ENCODE data around the gene RB1.
A peak's percentile ranks its signal among the peaks of the same experiment; 100 is the strongest.

RB1 gene

GRCh38 chr13:48497669-48498068 is 194.1 kb downstream of the RB1 start:
- no peak for DNase-seq
- Mint-ChIP-seq H3K9me3 (peaks cover 1% of the 10 kb centered on the region), H3K4me3 (no peak overlapping the region), H3K27ac (no peak overlapping the region), H3K27me3 (no peaks in the 10 kb centered on the region), H3K4me1 (peaks cover 77% of the 10 kb centered on the region), H3K36me3 (peaks cover 37% of the 10 kb centered on the region)
- CTCF ChIA-PET: no interaction called here

GRCh38 chr13:48500652-48501197 is 197.2 kb downstream of the RB1 start:
- peaks cover 3% of the 10 kb centered on the region for H3K9me3 Mint-ChIP-seq
- no peak for DNase-seq
- CTCF ChIA-PET: interaction anchor here (0.6 kb wide), 1 partner anchor 386 kb away, joined by 3 read pairs; no protein-coding TSS in a partner anchor
- H3K4me1 Mint-ChIP-seq: peaks cover 93% of the 10 kb centered on the region
- no peak overlapping the region for H3K4me3 Mint-ChIP-seq
- peak overlapping the region; percentile 39 for H3K27ac Mint-ChIP-seq
- peaks cover 66% of the 10 kb centered on the region for H3K36me3 Mint-ChIP-seq
- H3K27me3 Mint-ChIP-seq: no peaks in the 10 kb centered on the region

- Mint-ChIP-seq H3K9me3 (peaks cover 3% of the 10 kb centered on the region), H3K27me3 (no peaks in the 10 kb centered on the region), H3K4me3 (no peak overlapping the region), H3K4me1 (peaks cover 93% of the 10 kb centered on the region), H3K27ac (no peak overlapping the region), H3K36me3 (peaks cover 73% of the 10 kb centered on the region)
- CTCF ChIA-PET: no interaction called here
- no peak for DNase-seq
Measured at GRCh38 chr13:48501705-48502104, 198.2 kb downstream of the RB1 start.

DNA sequence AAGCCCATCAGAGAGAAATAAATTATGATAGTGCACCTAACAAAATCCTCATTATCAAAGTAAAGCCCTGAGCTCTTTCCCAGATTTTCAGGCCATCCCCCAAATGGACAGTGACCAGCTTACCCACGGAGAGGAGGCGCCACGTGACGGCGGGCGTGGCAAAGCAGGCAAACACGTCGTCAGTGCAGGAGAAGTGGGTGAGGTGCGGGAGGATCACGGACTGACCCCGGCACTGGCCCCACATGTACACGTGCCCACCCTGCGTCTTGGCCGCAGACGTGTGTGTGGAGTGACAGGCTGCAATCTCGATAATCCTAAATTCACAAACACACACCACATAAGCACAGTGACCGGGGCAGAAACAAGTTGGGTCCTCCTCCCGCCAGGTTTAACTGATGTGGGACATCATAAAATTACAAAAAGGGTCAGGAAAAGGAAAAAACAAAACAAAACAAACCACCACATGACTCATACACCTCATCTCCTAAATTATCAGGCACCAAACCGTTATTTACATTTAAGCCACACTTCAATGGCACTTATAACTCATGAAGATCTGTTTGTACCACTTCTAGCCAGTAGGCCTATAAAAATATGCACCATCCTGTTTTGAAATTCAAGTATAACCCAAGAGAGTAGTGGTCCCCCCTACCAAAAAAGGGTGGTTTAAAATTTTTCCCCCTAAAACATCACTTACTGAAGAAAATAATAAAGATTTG is 199.2 kb downstream of the RB1 start:
- DNase-seq: no peak
- H3K9me3 Mint-ChIP-seq: peaks cover 6% of the 10 kb centered on the region
- CTCF ChIA-PET: no interaction called here
- peaks cover 78% of the 10 kb centered on the region for H3K36me3 Mint-ChIP-seq
- peaks cover 93% of the 10 kb centered on the region for H3K4me1 Mint-ChIP-seq
- H3K27me3 Mint-ChIP-seq: no peaks in the 10 kb centered on the region
- no peak overlapping the region for H3K4me3 Mint-ChIP-seq
- H3K27ac Mint-ChIP-seq: peak overlapping the region; percentile 19

DNA sequence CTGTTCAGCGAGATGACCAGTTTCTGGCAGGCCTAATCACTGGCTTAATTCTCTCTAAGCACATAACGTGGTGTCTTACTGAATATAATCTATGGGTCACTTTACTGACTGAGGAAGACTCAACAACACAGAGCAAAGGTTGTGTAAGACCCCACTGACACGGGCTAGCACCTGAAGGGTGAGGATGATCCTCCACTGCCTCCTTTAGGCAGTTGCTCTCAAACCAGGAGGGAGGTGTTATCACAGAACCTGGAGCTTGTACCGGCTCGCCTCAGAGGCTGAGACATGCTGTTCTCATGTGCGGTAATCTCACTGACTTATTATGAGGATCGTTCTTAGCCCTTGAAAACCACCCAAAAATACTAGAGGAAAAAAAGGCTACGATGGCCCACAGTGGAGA is 201.1 kb downstream of the RB1 start:
- H3K9me3 Mint-ChIP-seq: peaks cover 6% of the 10 kb centered on the region
- peak; percentile 33 for DNase-seq
- H3K36me3 Mint-ChIP-seq: peaks cover 76% of the 10 kb centered on the region
- no peak overlapping the region for H3K4me3 Mint-ChIP-seq
- no peaks in the 10 kb centered on the region for H3K27me3 Mint-ChIP-seq
- H3K4me1 Mint-ChIP-seq: peaks cover 87% of the 10 kb centered on the region
- CTCF ChIA-PET: interaction anchor here (0.7 to 1.9 kb wide), 6 partner anchors 9 to 103 kb away, joined by 3 to 14 read pairs (median 5); partner anchors contain the start of gene RCBTB2
- peak overlapping the region; percentile 99 for H3K27ac Mint-ChIP-seq

GRCh38 chr13:48505012-48505411 is 201.5 kb downstream of the RB1 start:
- no peak overlapping the region for H3K4me3 Mint-ChIP-seq
- peaks cover 6% of the 10 kb centered on the region for H3K9me3 Mint-ChIP-seq
- H3K4me1 Mint-ChIP-seq: peaks cover 88% of the 10 kb centered on the region
- H3K27me3 Mint-ChIP-seq: no peaks in the 10 kb centered on the region
- DNase-seq: peak; percentile 44
- CTCF ChIA-PET: interaction anchor here (0.7 to 1.9 kb wide), 9 partner anchors 10 to 170 kb away, joined by 3 to 14 read pairs (median 3); partner anchors contain the start of gene RCBTB2
- H3K36me3 Mint-ChIP-seq: peaks cover 75% of the 10 kb centered on the region
- peak overlapping the region; percentile 99 for H3K27ac Mint-ChIP-seq

- CTCF ChIA-PET: interaction anchor here (1.0 to 1.9 kb wide), 7 partner anchors 10 to 170 kb away, joined by 3 to 14 read pairs (median 4); no protein-coding TSS in a partner anchor
- Mint-ChIP-seq H3K36me3 (peaks cover 79% of the 10 kb centered on the region), H3K4me1 (peaks cover 89% of the 10 kb centered on the region), H3K27ac (peak overlapping the region; percentile 99), H3K27me3 (no peaks in the 10 kb centered on the region), H3K9me3 (peaks cover 6% of the 10 kb centered on the region), H3K4me3 (peak overlapping the region; percentile 54)
- peak; percentile 75 for DNase-seq
Measured at GRCh38 chr13:48505597-48506091, 202.1 kb downstream of the RB1 start.

GRCh38 chr13:48506092-48506701 is 202.6 kb downstream of the RB1 start:
- no peaks in the 10 kb centered on the region for H3K27me3 Mint-ChIP-seq
- H3K27ac Mint-ChIP-seq: peak overlapping the region; percentile 99
- no peak for DNase-seq
- peaks cover 6% of the 10 kb centered on the region for H3K9me3 Mint-ChIP-seq
- CTCF ChIA-PET: interaction anchor here (1.0 to 1.9 kb wide), 8 partner anchors 10 to 171 kb away, joined by 3 to 14 read pairs (median 4); no protein-coding TSS in a partner anchor
- peaks cover 85% of the 10 kb centered on the region for H3K4me1 Mint-ChIP-seq
- peaks cover 75% of the 10 kb centered on the region for H3K36me3 Mint-ChIP-seq
- peak overlapping the region; percentile 54 for H3K4me3 Mint-ChIP-seq

DNA sequence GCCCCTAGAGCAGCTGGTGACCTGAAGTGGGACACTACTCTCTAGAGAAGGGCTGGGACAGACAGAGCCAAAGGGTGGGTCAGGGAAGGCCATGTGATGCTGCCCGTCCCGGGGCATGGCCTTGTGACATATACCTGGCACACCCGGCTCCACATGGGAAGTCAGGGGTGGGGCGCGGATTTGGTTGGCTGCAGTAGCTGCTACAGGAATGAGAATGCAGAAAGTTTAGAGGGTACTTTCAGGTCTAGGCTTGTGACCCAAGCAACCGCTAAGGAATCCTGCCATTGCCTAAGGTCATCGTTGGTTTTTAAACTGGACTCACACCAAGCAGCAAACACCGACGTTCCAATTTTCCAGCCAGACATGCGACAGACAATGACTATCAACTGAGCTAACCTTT is 203.5 kb downstream of the RB1 start:
- Mint-ChIP-seq H3K27ac (peak overlapping the region; percentile 99), H3K4me3 (no peak overlapping the region), H3K36me3 (peaks cover 76% of the 10 kb centered on the region), H3K4me1 (peaks cover 77% of the 10 kb centered on the region), H3K9me3 (peaks cover 6% of the 10 kb centered on the region), H3K27me3 (no peaks in the 10 kb centered on the region)
- CTCF ChIA-PET: interaction anchor here (0.7 to 1.5 kb wide), 5 partner anchors 9 to 74 kb away, joined by 3 to 4 read pairs (median 4); no protein-coding TSS in a partner anchor
- no peak for DNase-seq

DNA sequence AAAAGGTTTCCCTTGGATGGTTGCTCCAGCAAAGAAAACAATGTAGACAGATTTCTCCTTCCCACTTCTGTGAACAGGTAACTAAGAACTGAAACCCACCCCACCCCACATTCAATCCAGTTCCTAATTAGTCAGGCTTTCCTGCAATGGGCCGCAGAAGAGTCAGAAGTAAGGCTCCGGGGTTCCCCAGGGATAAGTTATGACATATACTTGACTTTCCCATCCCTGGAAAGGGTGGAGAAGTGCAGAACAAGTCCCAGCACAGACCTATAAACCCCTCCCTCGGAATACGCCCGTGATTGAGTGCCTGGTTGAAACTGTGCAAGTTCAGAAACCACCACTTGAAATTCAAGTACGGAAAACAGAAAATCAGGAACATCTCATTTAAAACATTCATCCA is 204.5 kb downstream of the RB1 start:
- peaks cover 69% of the 10 kb centered on the region for H3K4me1 Mint-ChIP-seq
- no peak for DNase-seq
- H3K9me3 Mint-ChIP-seq: peaks cover 3% of the 10 kb centered on the region
- CTCF ChIA-PET: interaction anchor here (1.5 kb wide), 1 partner anchor 8 kb away, joined by 4 read pairs; no protein-coding TSS in a partner anchor
- no peak overlapping the region for H3K4me3 Mint-ChIP-seq
- H3K36me3 Mint-ChIP-seq: peaks cover 78% of the 10 kb centered on the region
- H3K27me3 Mint-ChIP-seq: no peaks in the 10 kb centered on the region
- H3K27ac Mint-ChIP-seq: no peak overlapping the region

- no peak for DNase-seq
- Mint-ChIP-seq H3K27me3 (no peaks in the 10 kb centered on the region), H3K4me1 (peaks cover 42% of the 10 kb centered on the region), H3K9me3 (peaks cover 3% of the 10 kb centered on the region), H3K4me3 (no peak overlapping the region), H3K27ac (no peak overlapping the region), H3K36me3 (peaks cover 75% of the 10 kb centered on the region)
- CTCF ChIA-PET: no interaction called here
Measured at GRCh38 chr13:48510698-48511097, 207.1 kb downstream of the RB1 start.

GRCh38 chr13:48511621-48512230 is 208.2 kb downstream of the RB1 start:
- Mint-ChIP-seq H3K36me3 (peaks cover 74% of the 10 kb centered on the region), H3K9me3 (peaks cover 3% of the 10 kb centered on the region), H3K4me3 (no peak overlapping the region), H3K4me1 (peaks cover 32% of the 10 kb centered on the region), H3K27ac (no peak overlapping the region), H3K27me3 (no peaks in the 10 kb centered on the region)
- CTCF ChIA-PET: interaction anchor here (0.8 kb wide), 1 partner anchor 17 kb away, joined by 3 read pairs; no protein-coding TSS in a partner anchor
- no peak for DNase-seq

GRCh38 chr13:48514793-48515192 is 211.2 kb downstream of the RB1 start:
- peaks cover 11% of the 10 kb centered on the region for H3K4me1 Mint-ChIP-seq
- CTCF ChIA-PET: interaction anchor here (1.7 kb wide), 1 partner anchor 10 kb away, joined by 5 read pairs; no protein-coding TSS in a partner anchor

GRCh38 chr13:48515732-48516131 is 212.2 kb downstream of the RB1 start:
- Mint-ChIP-seq H3K9me3 (no peaks in the 10 kb centered on the region), H3K27ac (no peak overlapping the region), H3K27me3 (no peaks in the 10 kb centered on the region), H3K4me3 (no peak overlapping the region), H3K4me1 (peaks cover 3% of the 10 kb centered on the region), H3K36me3 (peaks cover 73% of the 10 kb centered on the region)
- no peak for DNase-seq
- CTCF ChIA-PET: interaction anchor here (1.4 to 1.7 kb wide), 2 partner anchors 9 kb away, joined by 4 to 5 read pairs; no protein-coding TSS in a partner anchor

More at GRCh38 chr13:48514793-48515192, 211.2 kb downstream of the RB1 start:
- Mint-ChIP-seq H3K27ac (no peak overlapping the region), H3K27me3 (no peaks in the 10 kb centered on the region), H3K9me3 (no peaks in the 10 kb centered on the region), H3K36me3 (peaks cover 73% of the 10 kb centered on the region), H3K4me3 (no peak overlapping the region)
- no peak for DNase-seq

Data from activated naive CD4-positive, alpha-beta T cell treated with anti-CD3 and anti-CD28 coated beads, Interleukin-2, amount 10 ng/mL, durations not matched to agents 7 days and 5 days (primary cell).